Adrenal gland (tissue), 12 donors: Measurements from ENCODE around the gene RANBP10. TPM values are rescaled to one million over a fixed set of nuclear protein-coding genes. Genes with fewer than 3 reads are reported as not detected.

Experiments used
- DNase-seq, 7 donors: peaks; one replicate each; pipeline ENCODE4 v3.0.0-alpha.2; 2019 to 2020
- H3K27ac ChIP-seq, 5 donors: fragments of 200-600 bp; sonication (generic) in 4 of 5; 1 replicate in 3 of 5; 2 replicates in 2 of 5; pipeline versions ENCODE4 v1.5.1 to v1.8.0; 2016 to 2020; ENCODE audit warnings: mild to moderate bottlenecking in 1 of 5
- H3K27me3 ChIP-seq: fragments of 200-600 bp; 2 replicates; pipeline ENCODE4 v1.8.0; 2021
- H3K36me3 ChIP-seq, 2 donors: fragments of 200-600 bp; replicated peaks in 1 of 2; 1 replicate in 1 of 2; 2 replicates in 1 of 2; pipeline versions ENCODE4 v1.5.1 to v1.8.0; 2018 to 2022
- H3K4me1 ChIP-seq, 2 donors: fragments of 200-600 bp; replicated peaks in 1 of 2; 1 replicate in 1 of 2; 2 replicates in 1 of 2; pipeline versions ENCODE4 v1.5.1 to v1.8.0; 2018 to 2021
- H3K4me3 ChIP-seq, 4 donors: fragments of 200-600 bp; sonication (generic) in 3 of 4; one replicate each; pipeline ENCODE4 v1.5.1; 2016 to 2018
- H3K9me3 ChIP-seq, 3 donors: fragments of 200-600 bp; sonication (generic) in 1 of 3; replicated peaks in 1 of 3; 1 replicate in 2 of 3; 2 replicates in 1 of 3; pipeline versions ENCODE4 v1.5.1 to v1.8.0; 2016 to 2021
- CTCF ChIP-seq, 6 experiments: fragments of 450-650 bp in 4 of 6; fragments of 200-600 bp in 2 of 6; sonication (generic) in 1 of 6; IDR thresholded peaks; 1 replicate in 5 of 6; 2 replicates in 1 of 6; pipeline versions ENCODE4 v1.5.1 to v1.8.0; 2016 to 2021; ENCODE audit warnings: antibody characterized with exemption in 6 of 6, mild to moderate bottlenecking in 2 of 6, moderate library complexity in 1 of 6
- POLR2A ChIP-seq, 2 donors: fragments of 450-650 bp; IDR thresholded peaks; one replicate each; pipeline ENCODE4 v1.6.1; 2017; ENCODE audit warnings: antibody characterized with exemption in 2 of 2, mild to moderate bottlenecking in 2 of 2, moderate library complexity in 1 of 2
- WGBS, 4 donors: extraction: QIAGEN DNeasy Blood & Tissue Kit in 2 of 4; methylation state at CpG; one replicate each; pipeline versions ENCODE4 v1.1.5 to v1.1.7; 2013 to 2017; 5-methylcytosine and 5-hydroxymethylcytosine counted together
- intact Hi-C, 2 donors: fragments of 100-400 bp; cut with DNase I; formaldehyde crosslinking; loops; one replicate each; pipeline versions ENCODE4 v1.14.1 to v1.15.0; 2022 to 2023
- polyA plus RNA-seq, 3 donors: library from polyadenylated mRNA; stranded (reverse); fragments of 200-250 nt in 2 of 3; fragments of 350-450 nt in 1 of 3; fragmentation: Illumina TruSeq in 1 of 3; extraction: RNeasy Lipid Tissue Mini Kit (QIAGEN cat#74804) in 1 of 3; gene quantifications; one replicate each; pipeline ENCODE4 v1.2.3, GENCODE V29; 2013 to 2014
- total RNA-seq, 9 donors: library from RNA; depleted of rRNA in 4 of 9; stranded (reverse); fragments of >200 nt in 4 of 9; fragments of 120-200 nt in 1 of 9; fragmentation: NEBNext Ultra II Directional in 1 of 9; extraction: Animal tissue kit (Norgen Biotek cat#: 25700) in 1 of 9; gene quantifications; one replicate each; pipeline versions ENCODE4 v1.1.0 to v1.2.4, GENCODE V29; 2013 to 2023
- donor health status: healthy with polysubstance abuse.
- donor health status: Bipolar disorder and iron deficiency.
- donor health status: DM: yes; HTN: yes; CAD: no.
- donor health status: DM: no; HTN: no; CAD: no.
- donor health status: DM: no; HTN: no; CAD: no.
- donor health status: DM: yes; HTN: yes; CAD: no.

The RANBP10 gene
- total and polyA plus RNA-seq, 12 donors: 9.4 to 74.1 (median 21.6) TPM

- Histone ChIP-seq H3K36me3 (no peaks in the 10 kb centered on the region), H3K27me3 (no peaks in the 10 kb centered on the region), H3K4me1 (peaks cover 16 to 21% of the 10 kb centered on the region in 2 donors), H3K27ac (no peak overlapping the region), H3K9me3 (no peaks in the 10 kb centered on the region), H3K4me3 (no peak overlapping the region)
- 95 to 98% (median 96%) methylated on average over 2 of the region's 2 CpGs for WGBS, 4 donors
- intact Hi-C loops: no loop called here
- TF ChIP-seq CTCF (IDR thresholded peaks at IDR 0.05): no peak
- TF ChIP-seq POLR2A (IDR thresholded peaks at IDR 0.05): no peak
- no peak for DNase-seq
These were observed 90.3 kb downstream of the RANBP10 start for GRCh38 chr16:67716097-67716496.

GRCh38 chr16:67714522-67714921 is 91.8 kb downstream of the RANBP10 start:
- 56 to 91% (median 83%) methylated on average over 1 of the region's 1 CpG for WGBS, 4 donors
- Histone ChIP-seq H3K4me1 (peaks cover 8 to 11% of the 10 kb centered on the region in 2 donors), H3K4me3 (no peak overlapping the region), H3K27ac (no peak overlapping the region), H3K9me3 (no peaks in the 10 kb centered on the region), H3K27me3 (no peaks in the 10 kb centered on the region), H3K36me3 (no peaks in the 10 kb centered on the region)
- DNase-seq: no peak
- no peak for TF ChIP-seq CTCF (IDR thresholded peaks at IDR 0.05)
- no peak for TF ChIP-seq POLR2A (IDR thresholded peaks at IDR 0.05)
- intact Hi-C loops: no loop called here

GRCh38 chr16:67713647-67714273 is 92.6 kb downstream of the RANBP10 start:
- Histone ChIP-seq H3K27ac (no peak overlapping the region), H3K27me3 (no peaks in the 10 kb centered on the region), H3K9me3 (no peaks in the 10 kb centered on the region), H3K36me3 (no peaks in the 10 kb centered on the region), H3K4me1 (peaks cover 14 to 17% of the 10 kb centered on the region in 2 donors), H3K4me3 (no peak overlapping the region)
- 71 to 85% (median 75%) methylated on average over 5 of the region's 5 CpGs for WGBS, 4 donors
- no peak for DNase-seq
- intact Hi-C loops: no loop called here
- no peak for TF ChIP-seq POLR2A (IDR thresholded peaks at IDR 0.05)
- TF ChIP-seq CTCF (IDR thresholded peaks at IDR 0.05): no peak

GRCh38 chr16:67710607-67711006 is 95.8 kb downstream of the RANBP10 start:
- intact Hi-C loops: no loop called here
- H3K36me3 ChIP-seq: no peaks in the 10 kb centered on the region
- H3K4me3 ChIP-seq: no peak overlapping the region
- no peak overlapping the region for H3K27ac ChIP-seq
- DNase-seq: no peak
- H3K4me1 ChIP-seq: peaks cover 7 to 9% of the 10 kb centered on the region in 2 donors
- no peaks in the 10 kb centered on the region for H3K9me3 ChIP-seq
- 91 to 94% (median 92%) methylated on average over 6 of the region's 6 CpGs for WGBS, 4 donors
- TF ChIP-seq CTCF (IDR thresholded peaks at IDR 0.05) (no peak), POLR2A (IDR thresholded peaks at IDR 0.05) (no peak)
- no peaks in the 10 kb centered on the region for H3K27me3 ChIP-seq
